ENCODE results near the gene PTPRT. TPM values are rescaled to one million over a fixed set of nuclear protein-coding genes. Genes with fewer than 3 reads are reported as not detected.

The PTPRT gene
- total and polyA plus RNA-seq, 7 donors = under 0.01 to 0.09 (median 0.03) TPM; not detected in 1

DNA sequence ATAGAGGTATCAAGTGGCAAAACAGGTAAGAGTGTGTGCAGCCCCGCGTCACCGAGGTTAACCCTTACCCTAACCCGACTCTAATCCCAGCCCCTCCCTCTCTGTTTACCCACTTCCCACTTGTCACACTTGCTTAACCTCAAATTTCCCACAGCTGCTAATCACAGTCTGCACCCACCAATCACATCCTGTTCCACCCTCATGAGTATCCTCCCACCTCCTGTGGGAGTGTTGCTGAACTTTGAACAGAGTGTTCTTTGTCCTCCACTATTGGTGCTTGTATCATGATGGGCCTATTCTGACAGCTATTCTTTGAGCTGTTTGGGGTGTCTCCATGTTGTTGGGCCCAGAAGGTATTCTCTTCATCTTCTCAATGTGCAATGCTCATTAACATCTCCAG is 487.8 kb downstream of the PTPRT start:
- intact Hi-C loops (cut with DNase I) = no loop called here
- Histone ChIP-seq H3K4me3 (no peak overlapping the region), H3K4me1 (no peaks in the 10 kb centered on the region), H3K27ac (no peak overlapping the region), H3K36me3 (ENCODE audit: insufficient read depth in 1 of 2, low read depth in 1 of 2) (no peaks in the 10 kb centered on the region), H3K27me3 (ENCODE audit: insufficient read depth in 3 of 3, low read length in 2 of 3) (no peaks in the 10 kb centered on the region), H3K9me3 (no peaks in the 10 kb centered on the region)
- TF ChIP-seq, protein P1, sequence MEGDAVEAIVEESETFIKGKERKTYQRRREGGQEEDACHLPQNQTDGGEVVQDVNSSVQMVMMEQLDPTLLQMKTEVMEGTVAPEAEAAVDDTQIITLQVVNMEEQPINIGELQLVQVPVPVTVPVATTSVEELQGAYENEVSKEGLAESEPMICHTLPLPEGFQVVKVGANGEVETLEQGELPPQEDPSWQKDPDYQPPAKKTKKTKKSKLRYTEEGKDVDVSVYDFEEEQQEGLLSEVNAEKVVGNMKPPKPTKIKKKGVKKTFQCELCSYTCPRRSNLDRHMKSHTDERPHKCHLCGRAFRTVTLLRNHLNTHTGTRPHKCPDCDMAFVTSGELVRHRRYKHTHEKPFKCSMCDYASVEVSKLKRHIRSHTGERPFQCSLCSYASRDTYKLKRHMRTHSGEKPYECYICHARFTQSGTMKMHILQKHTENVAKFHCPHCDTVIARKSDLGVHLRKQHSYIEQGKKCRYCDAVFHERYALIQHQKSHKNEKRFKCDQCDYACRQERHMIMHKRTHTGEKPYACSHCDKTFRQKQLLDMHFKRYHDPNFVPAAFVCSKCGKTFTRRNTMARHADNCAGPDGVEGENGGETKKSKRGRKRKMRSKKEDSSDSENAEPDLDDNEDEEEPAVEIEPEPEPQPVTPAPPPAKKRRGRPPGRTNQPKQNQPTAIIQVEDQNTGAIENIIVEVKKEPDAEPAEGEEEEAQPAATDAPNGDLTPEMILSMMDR (IDR thresholded peaks at IDR 0.05) = no peak
- no peak for ATAC-seq
- WGBS, 3 donors = 70 to 84% (median 78%) methylated on average over 4 of the region's 4 CpGs
- DNase-seq = no peak

DNA sequence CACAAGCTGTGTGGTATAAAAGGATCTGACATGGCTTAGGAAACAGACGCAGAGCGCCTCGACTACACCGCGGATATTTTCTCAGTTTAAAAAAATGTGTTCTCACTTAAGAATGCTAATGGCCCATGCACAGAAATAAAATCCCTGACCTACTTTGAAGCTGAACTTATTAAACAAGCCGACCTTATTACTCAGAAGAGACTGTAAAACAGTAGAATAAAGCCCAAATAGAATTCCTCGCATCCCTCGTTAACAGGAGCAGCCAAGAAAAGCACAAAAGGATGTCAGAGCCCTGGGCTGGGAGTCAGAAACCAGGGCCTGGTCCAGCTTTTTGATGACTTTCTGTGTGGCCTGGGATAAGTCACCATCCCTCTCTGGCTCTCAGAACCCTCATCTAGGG is 489.3 kb downstream of the PTPRT start:
- TF ChIP-seq, protein P1 (IDR thresholded peaks at IDR 0.05) = no peak
- 34 to 39% (median 39%) methylated on average over 8 of the region's 8 CpGs for WGBS, 3 donors
- no peaks in the 10 kb centered on the region for H3K9me3 ChIP-seq
- no peaks in the 10 kb centered on the region for H3K36me3 ChIP-seq (ENCODE audit: insufficient read depth in 1 of 2, low read depth in 1 of 2)
- H3K27ac ChIP-seq = no peak overlapping the region
- no peak for ATAC-seq
- no peaks in the 10 kb centered on the region for H3K4me1 ChIP-seq
- DNase-seq = no peak
- H3K27me3 ChIP-seq (ENCODE audit: insufficient read depth in 3 of 3, low read length in 2 of 3) = no peaks in the 10 kb centered on the region
- H3K4me3 ChIP-seq = no peak overlapping the region
- intact Hi-C loops (cut with DNase I) = no loop called here

DNA sequence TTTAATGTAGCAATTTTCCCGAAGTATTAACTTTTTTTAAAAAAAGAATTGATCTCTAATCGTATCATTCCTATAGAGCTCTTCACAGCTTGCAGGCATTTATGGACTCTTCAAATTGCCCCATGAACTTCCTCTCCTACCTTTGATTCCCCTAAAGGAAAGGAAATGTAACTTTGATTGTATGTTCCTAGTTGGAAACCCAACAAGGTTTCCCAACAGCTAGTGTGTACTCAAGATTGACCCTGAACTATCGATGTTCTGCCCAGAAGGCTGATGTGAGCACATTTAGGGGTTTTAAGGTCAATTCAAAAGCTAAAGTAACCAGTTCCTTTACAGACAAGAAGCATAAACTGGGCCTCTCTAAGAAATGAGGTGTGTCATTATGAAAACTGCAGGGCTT is 491.7 kb downstream of the PTPRT start:
- WGBS, 3 donors = 69 to 83% (median 73%) methylated on average over 3 of the region's 3 CpGs
- no peak overlapping the region for H3K4me3 ChIP-seq
- no peaks in the 10 kb centered on the region for H3K27me3 ChIP-seq (ENCODE audit: insufficient read depth in 3 of 3, low read length in 2 of 3)
- TF ChIP-seq, protein P1 (IDR thresholded peaks at IDR 0.05) = no peak
- ATAC-seq (no peak), DNase-seq (no peak)
- intact Hi-C loops (cut with DNase I) = loop anchor here in 1 of 2 donors (5.0 kb wide), 1 partner anchor 49 kb away; no protein-coding TSS in a partner anchor
- no peak overlapping the region for H3K27ac ChIP-seq
- no peaks in the 10 kb centered on the region for H3K9me3 ChIP-seq
- no peaks in the 10 kb centered on the region for H3K36me3 ChIP-seq (ENCODE audit: insufficient read depth in 1 of 2, low read depth in 1 of 2)
- no peaks in the 10 kb centered on the region for H3K4me1 ChIP-seq

DNA sequence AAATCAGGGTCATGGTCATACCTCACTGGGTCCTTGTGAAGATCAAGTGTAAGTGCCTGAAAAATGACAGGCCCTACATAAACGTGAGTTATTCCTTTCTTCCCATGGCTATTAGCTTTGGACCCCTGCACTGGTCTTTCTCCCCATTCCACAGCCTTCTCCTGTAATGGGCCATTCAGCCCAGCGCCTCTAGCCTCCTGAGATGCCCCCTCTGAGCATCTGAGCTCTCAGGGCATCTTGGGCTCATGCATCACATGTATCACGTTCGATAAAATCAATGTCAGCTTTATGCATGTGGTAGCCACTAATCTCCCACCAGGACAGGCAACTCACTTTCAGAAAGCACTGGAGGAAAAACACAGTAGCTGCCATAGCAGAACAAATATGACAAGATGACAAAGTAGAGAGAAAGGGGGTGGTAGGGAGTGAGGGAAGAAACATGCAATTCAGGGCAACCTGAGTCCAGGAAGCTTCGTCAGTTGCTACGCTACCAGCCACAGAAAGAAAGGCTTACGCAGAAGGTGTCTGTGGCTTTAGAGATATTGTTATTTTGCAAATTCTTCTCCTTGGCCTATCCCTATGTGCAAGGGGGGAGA is 498.8 kb downstream of the PTPRT start:
- DNase-seq (no peak), ATAC-seq (no peak)
- intact Hi-C loops (cut with DNase I) = no loop called here
- no peaks in the 10 kb centered on the region for H3K9me3 ChIP-seq
- no peak overlapping the region for H3K27ac ChIP-seq
- no peaks in the 10 kb centered on the region for H3K36me3 ChIP-seq (ENCODE audit: insufficient read depth in 1 of 2, low read depth in 1 of 2)
- H3K27me3 ChIP-seq (ENCODE audit: insufficient read depth in 3 of 3, low read length in 2 of 3) = no peaks in the 10 kb centered on the region
- H3K4me3 ChIP-seq = no peak overlapping the region
- 79 to 86% (median 83%) methylated on average over 7 of the region's 7 CpGs for WGBS, 3 donors
- no peaks in the 10 kb centered on the region for H3K4me1 ChIP-seq
- TF ChIP-seq, protein P1 (IDR thresholded peaks at IDR 0.05) = no peak

DNA sequence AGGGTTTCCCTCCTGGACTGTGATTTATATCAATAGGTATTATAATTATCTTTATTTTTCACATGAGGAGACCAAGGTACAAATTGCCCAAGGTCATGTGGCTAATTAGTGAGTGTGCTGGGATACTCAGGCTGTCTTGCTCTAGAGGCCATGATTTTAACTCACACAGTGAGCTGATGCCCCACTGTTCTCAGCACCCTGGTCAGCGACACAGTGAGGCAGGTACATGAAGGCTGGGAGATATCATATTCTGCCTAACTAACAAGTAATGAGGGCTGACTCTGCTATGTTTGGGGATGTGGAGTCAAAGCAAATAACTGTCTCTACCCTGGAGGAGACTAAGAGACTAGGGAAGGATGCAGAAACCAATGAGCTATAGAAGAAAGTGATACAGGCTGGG is 501.1 kb downstream of the PTPRT start:
- 36 to 40% (median 40%) methylated on average over 1 of the region's 1 CpG for WGBS, 3 donors
- DNase-seq (no peak), ATAC-seq (no peak)
- no peak overlapping the region for H3K27ac ChIP-seq
- H3K4me1 ChIP-seq = no peaks in the 10 kb centered on the region
- intact Hi-C loops (cut with DNase I) = no loop called here
- H3K27me3 ChIP-seq (ENCODE audit: insufficient read depth in 3 of 3, low read length in 2 of 3) = no peaks in the 10 kb centered on the region
- no peaks in the 10 kb centered on the region for H3K9me3 ChIP-seq
- H3K36me3 ChIP-seq (ENCODE audit: insufficient read depth in 1 of 2, low read depth in 1 of 2) = no peaks in the 10 kb centered on the region
- no peak overlapping the region for H3K4me3 ChIP-seq
- TF ChIP-seq, protein P1 (IDR thresholded peaks at IDR 0.05) = no peak
